DND-41 (cell line): ENCODE results near the gene CAMK2N1.

Experiments
- ATAC-seq: fragments of 200-7000 bp; cut with Tn5 transposase; 3 replicates; pipeline ENCODE4 v1.9.1; 2021; ENCODE audit warnings: low read depth; ENCODE audit not compliant: insufficient read depth
- DNase-seq: peaks from one replicate; pipeline ENCODE4 v3.0.0-alpha.2; 2020
- H2AFZ ChIP-seq: 2 replicates; pipeline ENCODE4 v1.6.0; 2012; ENCODE audit warnings: low read depth, low read length
- H3K27ac ChIP-seq: 2 replicates; pipeline ENCODE4 v1.5.1; 2012; ENCODE audit warnings: low read length, inconsistent platforms
- H3K27me3 ChIP-seq: fragments of 200-600 bp; sonication (generic); 2 replicates; pipeline ENCODE4 v1.6.0; 2012; ENCODE audit warnings: low read length, mild to moderate bottlenecking, inconsistent platforms; ENCODE audit not compliant: insufficient read depth, poor library complexity
- H3K36me3 ChIP-seq: 2 replicates; pipeline ENCODE4 v1.5.1; 2012; ENCODE audit warnings: low read length, inconsistent platforms; ENCODE audit not compliant: insufficient read depth
- H3K4me1 ChIP-seq: 2 replicates; pipeline ENCODE4 v1.5.1; 2012; ENCODE audit warnings: mild to moderate bottlenecking, low read length; ENCODE audit not compliant: insufficient read depth
- H3K4me2 ChIP-seq: 2 replicates; pipeline ENCODE4 v1.6.0; 2012; ENCODE audit warnings: mild to moderate bottlenecking, moderate library complexity, low read length, inconsistent platforms; ENCODE audit not compliant: insufficient read depth
- H3K4me3 ChIP-seq, 2 experiments: fragments of 200-600 bp in 1 of 2; shearing (Covaris generic) in 1 of 2; 2 replicates each; pipeline ENCODE4 v1.5.1; 2012 to 2016; ENCODE audit warnings: inconsistent platforms in 2 of 2, low read length in 2 of 2, mild to moderate bottlenecking in 2 of 2, low read depth in 1 of 2, moderate library complexity in 1 of 2
- H3K79me2 ChIP-seq: 2 replicates; pipeline ENCODE4 v1.6.0; 2012; ENCODE audit warnings: low read length, inconsistent platforms; ENCODE audit not compliant: insufficient read depth
- H3K9ac ChIP-seq: 2 replicates; pipeline ENCODE4 v1.6.0; 2012; ENCODE audit warnings: low read depth, mild to moderate bottlenecking, inconsistent platforms, low read length, moderate library complexity
- H3K9me3 ChIP-seq: 2 replicates; pipeline ENCODE4 v1.5.1; 2012; ENCODE audit warnings: low read length, moderate library complexity, mild to moderate bottlenecking, inconsistent platforms; ENCODE audit not compliant: insufficient read depth, severe bottlenecking
- H4K20me1 ChIP-seq: 2 replicates; pipeline ENCODE4 v1.6.0; 2012; ENCODE audit warnings: low read length; ENCODE audit not compliant: insufficient read depth
- CTCF ChIP-seq: IDR thresholded peaks from 2 replicates; pipeline ENCODE4 v1.5.1; 2012; ENCODE audit warnings: borderline replicate concordance, low read length, moderate library complexity, mild to moderate bottlenecking; ENCODE audit not compliant: poor library complexity, severe bottlenecking; ENCODE audit errors: extremely low read depth
- EZH2 ChIP-seq: IDR thresholded peaks from 3 replicates; pipeline ENCODE4 v1.6.1; 2012; ENCODE audit warnings: borderline replicate concordance, low read depth, mild to moderate bottlenecking, moderate library complexity, low read length, inconsistent platforms; ENCODE audit not compliant: severe bottlenecking

CAMK2N1 gene

DNA sequence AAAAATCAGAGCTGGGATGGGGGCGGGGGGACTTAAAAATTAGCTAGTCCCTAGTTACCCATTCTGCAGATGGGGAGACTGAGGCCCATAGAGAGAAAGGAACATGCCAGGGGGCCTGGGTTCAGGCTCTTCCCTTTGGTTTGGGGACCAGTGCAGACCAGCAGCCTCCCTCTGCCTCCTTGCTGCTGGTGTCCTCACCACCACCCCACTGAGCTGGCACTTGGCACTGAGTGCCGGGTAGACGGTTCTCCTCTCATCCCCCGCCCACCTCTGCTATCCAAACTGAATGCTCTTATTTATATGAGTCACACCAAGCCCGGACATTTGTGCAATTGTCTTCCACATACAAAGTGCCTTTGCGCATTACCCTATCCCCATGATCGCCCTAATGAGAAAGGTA, 39.2 kb downstream of the CAMK2N1 start:
- Histone ChIP-seq H4K20me1 (no peaks in the 10 kb centered on the region), H3K79me2 (no peaks in the 10 kb centered on the region), H2AFZ (no peak overlapping the region), H3K4me3 (no peak overlapping the region), H3K4me2 (no peak overlapping the region), H3K9me3 (no peaks in the 10 kb centered on the region), H3K27me3 (peaks cover 2% of the 10 kb centered on the region), H3K36me3 (no peaks in the 10 kb centered on the region), H3K9ac (no peak overlapping the region), H3K4me1 (no peaks in the 10 kb centered on the region), H3K27ac (no peak overlapping the region)
- no peak for DNase-seq
- TF ChIP-seq CTCF, result no peak
- TF ChIP-seq EZH2, result no peak
- ATAC-seq, result no peak

GRCh38 chr1:20445956-20446355, 40.1 kb downstream of the CAMK2N1 start:
- Histone ChIP-seq H3K27ac (no peak overlapping the region), H3K4me3 (no peak overlapping the region), H3K9ac (no peak overlapping the region), H3K79me2 (no peaks in the 10 kb centered on the region), H3K9me3 (no peaks in the 10 kb centered on the region), H3K27me3 (peaks cover 2% of the 10 kb centered on the region), H4K20me1 (no peaks in the 10 kb centered on the region), H2AFZ (no peak overlapping the region), H3K4me2 (no peak overlapping the region), H3K36me3 (no peaks in the 10 kb centered on the region), H3K4me1 (no peaks in the 10 kb centered on the region)
- DNase-seq (no peak), ATAC-seq (no peak)
- TF ChIP-seq EZH2, result no peak

- H3K4me1 ChIP-seq, result no peaks in the 10 kb centered on the region
- H3K27me3 ChIP-seq, result no peaks in the 10 kb centered on the region
- DNase-seq, result no peak
- no peaks in the 10 kb centered on the region for H3K79me2 ChIP-seq
- no peak overlapping the region for H3K27ac ChIP-seq
- H3K9ac ChIP-seq, result no peak overlapping the region
- no peak overlapping the region for H3K4me3 ChIP-seq
- H4K20me1 ChIP-seq, result peaks cover 3% of the 10 kb centered on the region; the same call in 1 of the 2 replicates
- ATAC-seq, result no peak
- H3K4me2 ChIP-seq, result no peak overlapping the region
- no peaks in the 10 kb centered on the region for H3K9me3 ChIP-seq
- TF ChIP-seq CTCF, result no peak
- no peak for TF ChIP-seq EZH2
- H3K36me3 ChIP-seq, result no peaks in the 10 kb centered on the region
- no peak overlapping the region for H2AFZ ChIP-seq
Observed at GRCh38 chr1:20443703-20444586, 42.1 kb downstream of the CAMK2N1 start.

GRCh38 chr1:20442920-20443625, 42.9 kb downstream of the CAMK2N1 start:
- no peak overlapping the region for H3K27ac ChIP-seq
- H2AFZ ChIP-seq, result no peak overlapping the region
- no peaks in the 10 kb centered on the region for H3K36me3 ChIP-seq
- peaks cover 3% of the 10 kb centered on the region; the same call in 1 of the 2 replicates for H4K20me1 ChIP-seq
- no peaks in the 10 kb centered on the region for H3K27me3 ChIP-seq
- no peak overlapping the region for H3K4me3 ChIP-seq
- H3K4me2 ChIP-seq, result no peak overlapping the region
- ATAC-seq (no peak), DNase-seq (no peak)
- no peaks in the 10 kb centered on the region for H3K4me1 ChIP-seq
- H3K9ac ChIP-seq, result no peak overlapping the region
- TF ChIP-seq CTCF (no peak), EZH2 (no peak)
- H3K9me3 ChIP-seq, result no peaks in the 10 kb centered on the region
- H3K79me2 ChIP-seq, result no peaks in the 10 kb centered on the region
